Right lobe of liver (tissue), 6 donors: Measurements from ENCODE around the gene TWF2. TPM values are rescaled to one million over a fixed set of nuclear protein-coding genes. Genes with fewer than 3 reads are reported as not detected.

Experiments
- ATAC-seq, 4 donors: fragments of 200-7000 bp; cut with Tn5 transposase; one replicate each; pipeline ENCODE4 v1.9.1; 2020; ENCODE audit warnings: mild to moderate bottlenecking in 4 of 4, moderate library complexity in 4 of 4
- DNase-seq, 3 donors: peaks; one replicate each; pipeline ENCODE4 v3.0.0-alpha.2; 2020
- H3K27ac ChIP-seq, 3 donors: fragments of 200-600 bp; one replicate each; pipeline ENCODE4 v1.8.0; 2022
- H3K27me3 ChIP-seq, 2 donors: fragments of 200-600 bp; one replicate each; pipeline ENCODE4 v1.8.0; 2022
- H3K36me3 ChIP-seq, 4 donors: fragments of 200-600 bp; sonication (generic) in 1 of 4; one replicate each; pipeline versions ENCODE4 v1.5.1 to v1.8.0; 2017 to 2022; ENCODE audit warnings: control low read depth in 1 of 4
- H3K4me1 ChIP-seq, 4 donors: fragments of 200-600 bp; sonication (generic) in 1 of 4; one replicate each; pipeline versions ENCODE4 v1.5.1 to v1.8.0; 2017 to 2022; ENCODE audit warnings: control low read depth in 1 of 4
- H3K4me3 ChIP-seq, 3 donors: fragments of 200-600 bp; one replicate each; pipeline ENCODE4 v1.8.0; 2022
- H3K9me3 ChIP-seq, 4 donors: fragments of 200-600 bp; sonication (generic) in 1 of 4; one replicate each; pipeline versions ENCODE4 v1.5.1 to v1.8.0; 2017 to 2022; ENCODE audit warnings: control low read depth in 1 of 4
- CTCF ChIP-seq, 4 donors: fragments of 200-600 bp in 3 of 4; fragments of 450-650 bp in 1 of 4; IDR thresholded peaks; one replicate each; pipeline versions ENCODE4 v1.5.1 to v1.8.0; 2016 to 2022; ENCODE audit warnings: antibody characterized with exemption in 4 of 4, mild to moderate bottlenecking in 2 of 4
- POLR2A ChIP-seq: fragments of 450-650 bp; IDR thresholded peaks from one replicate; pipeline ENCODE4 v1.6.1; 2017; ENCODE audit warnings: antibody characterized with exemption, mild to moderate bottlenecking
- WGBS: methylation state at CpG from one replicate; pipeline ENCODE4 v1.1.6; 2018; ENCODE audit warnings: low coverage, low lambda C conversion rate; ENCODE audit not compliant: insufficient coverage; ENCODE audit errors: missing lambda C conversion rate; 5-methylcytosine and 5-hydroxymethylcytosine counted together
- intact Hi-C, 2 donors: fragments of 100-400 bp; cut with DNase I; formaldehyde crosslinking; loops; one replicate each; pipeline versions ENCODE4 v1.11.2 to v1.14.1; 2022
- total RNA-seq, 6 experiments: library from RNA; depleted of rRNA in 2 of 6; stranded (reverse); fragments of >200 nt in 2 of 6; fragmentation: NEBNext Ultra II Directional in 3 of 6; extraction: Animal tissue kit (Norgen Biotek cat#: 25700) in 3 of 6; gene quantifications; one replicate each; pipeline versions ENCODE4 v1.1.0 to v1.2.4, GENCODE V29; 2016 to 2023
- donor health status: DM: no; HTN: yes; CAD: no.
- donor health status: DM: no; HTN: no; CAD: no.
- donor health status: DM: no; HTN: no; CAD: no.
- donor health status: DM: no; HTN: yes; CAD: no.
- donor health status: DM: no; HTN: yes; CAD: no.

The TWF2 gene
- total RNA-seq, 6 experiments from 2014 or later = 12.9 to 34.4 (median 23.7) TPM

GRCh38 chr3:52195823-52196331, 43.1 kb downstream of the TWF2 start:
- DNase-seq = peak in 1 of 3 donors; percentile 52
- H3K9me3 ChIP-seq = no peaks in the 10 kb centered on the region
- TF ChIP-seq CTCF (IDR thresholded peaks at IDR 0.05) (no peak), POLR2A (peak; percentile 41)
- H3K4me3 ChIP-seq = no peak overlapping the region
- H3K27me3 ChIP-seq = no peaks in the 10 kb centered on the region
- H3K36me3 ChIP-seq = peaks cover 0 to 21% (median 3%) of the 10 kb centered on the region in 4 donors
- 46% methylated on average over 6 of the region's 10 CpGs for WGBS
- peak in 2 of 4 donors; percentile 3 to 21 for ATAC-seq
- H3K4me1 ChIP-seq = peaks cover 0 to 29% (median 7%) of the 10 kb centered on the region in 4 donors
- H3K27ac ChIP-seq = peak overlapping the region in 2 of 3 donors; percentile 66 to 99
- intact Hi-C loops = no loop called here

GRCh38 chr3:52195291-52195597, 43.7 kb downstream of the TWF2 start:
- DNase-seq = no peak
- ATAC-seq = no peak
- intact Hi-C loops = no loop called here
- Histone ChIP-seq H3K27ac (peak overlapping the region in 1 of 3 donors; percentile 99), H3K4me1 (peaks cover 0 to 34% (median 4%) of the 10 kb centered on the region in 4 donors), H3K36me3 (peaks cover 0 to 15% (median 3%) of the 10 kb centered on the region in 4 donors), H3K27me3 (no peaks in the 10 kb centered on the region), H3K9me3 (no peaks in the 10 kb centered on the region), H3K4me3 (no peak overlapping the region)
- TF ChIP-seq CTCF (IDR thresholded peaks at IDR 0.05) (no peak), POLR2A (no peak)
- whole genome bisulfite sequencing = 85% methylated on average over 3 of the region's 3 CpGs

- Histone ChIP-seq H3K27ac (no peak overlapping the region), H3K36me3 (peaks cover 0 to 9% (median 1%) of the 10 kb centered on the region in 4 donors), H3K27me3 (no peaks in the 10 kb centered on the region), H3K4me3 (no peak overlapping the region), H3K4me1 (peaks cover 0 to 40% (median 5%) of the 10 kb centered on the region in 4 donors), H3K9me3 (no peaks in the 10 kb centered on the region)
- DNase-seq (peak in 1 of 3 donors; percentile 52), ATAC-seq (no peak)
- 75% methylated on average over 10 of the region's 14 CpGs for WGBS
- intact Hi-C loops = no loop called here
- TF ChIP-seq CTCF (IDR thresholded peaks at IDR 0.05) (no peak), POLR2A (no peak)
Measured at GRCh38 chr3:52194485-52195290, 44.3 kb downstream of the TWF2 start.

- WGBS = 9% methylated on average over 7 of the region's 18 CpGs
- DNase-seq (peak; percentile 88 to 95 (median 94)), ATAC-seq (peak; percentile 51 to 74 (median 66))
- peaks cover 0 to 54% (median 13%) of the 10 kb centered on the region in 4 donors for H3K4me1 ChIP-seq
- intact Hi-C loops = no loop called here
- peak overlapping the region in 1 of 3 donors; percentile 51 for H3K27ac ChIP-seq
- H3K27me3 ChIP-seq = no peaks in the 10 kb centered on the region
- no peaks in the 10 kb centered on the region for H3K36me3 ChIP-seq
- H3K4me3 ChIP-seq = no peak overlapping the region
- H3K9me3 ChIP-seq = no peaks in the 10 kb centered on the region
- TF ChIP-seq CTCF (IDR thresholded peaks at IDR 0.05) (no peak), POLR2A (no peak)
Measured at GRCh38 chr3:52193065-52193464, 45.9 kb downstream of the TWF2 start.
